Natural killer cell (primary cell): ENCODE measurements around the gene KY. TPM values are rescaled to one million over a fixed set of nuclear protein-coding genes. Genes with fewer than 3 reads are reported as not detected.

Experiments used
- ATAC-seq, 3 donors: fragments of 150-1000 bp in 2 of 3; fragments of 200-7000 bp in 1 of 3; cut with Tn5 transposase; 1 replicate in 1 of 3; 2 replicates in 2 of 3; pipeline ENCODE4 v1.10.0; 2021; ENCODE audit warnings: mild to moderate bottlenecking in 2 of 3, moderate library complexity in 2 of 3
- DNase-seq, 2 donors: peaks; one replicate each; pipeline versions ENCODE4 v3.0.0 to v3.0.0-alpha.2; 2013 to 2021; ENCODE audit warnings: mixed read lengths in 1 of 2
- H3K27ac ChIP-seq: one replicate; pipeline ENCODE4 v1.5.1; 2013; ENCODE audit warnings: mild to moderate bottlenecking, low read length
- H3K27me3 ChIP-seq: one replicate; pipeline ENCODE4 v1.6.1; 2013; ENCODE audit warnings: low read length; ENCODE audit not compliant: control insufficient read depth, insufficient read depth
- H3K36me3 ChIP-seq: one replicate; pipeline ENCODE4 v1.6.1; 2013; ENCODE audit warnings: low read length; ENCODE audit not compliant: control insufficient read depth, insufficient read depth
- H3K4me1 ChIP-seq: one replicate; pipeline ENCODE4 v1.6.1; 2013; ENCODE audit warnings: low read length; ENCODE audit not compliant: control insufficient read depth, insufficient read depth
- H3K4me3 ChIP-seq: one replicate; pipeline ENCODE4 v1.5.1; 2013; ENCODE audit warnings: low read length
- H3K9me3 ChIP-seq: one replicate; pipeline ENCODE4 v1.6.1; 2013; ENCODE audit warnings: low read length; ENCODE audit not compliant: control insufficient read depth, insufficient read depth
- H3K27ac Mint-ChIP-seq, 2 donors: one replicate each; pipeline ENCODE4 v1.8.0; 2022; ENCODE audit warnings: mild to moderate bottlenecking in 2 of 2, mixed read lengths in 2 of 2, moderate library complexity in 1 of 2
- H3K27me3 Mint-ChIP-seq, 2 donors: one replicate each; pipeline ENCODE4 v1.8.0; 2022; ENCODE audit warnings: low read depth in 2 of 2, mixed read lengths in 2 of 2
- H3K36me3 Mint-ChIP-seq: one replicate; pipeline ENCODE4 v1.8.0; 2022; ENCODE audit warnings: mixed read lengths
- H3K4me1 Mint-ChIP-seq, 2 donors: one replicate each; pipeline ENCODE4 v1.8.0; 2022; ENCODE audit warnings: mixed read lengths in 2 of 2
- H3K4me3 Mint-ChIP-seq: one replicate; pipeline ENCODE4 v1.8.0; 2022; ENCODE audit warnings: mild to moderate bottlenecking, moderate library complexity, mixed read lengths
- H3K9me3 Mint-ChIP-seq, 2 donors: one replicate each; pipeline ENCODE4 v1.8.0; 2022; ENCODE audit warnings: mixed read lengths in 2 of 2
- WGBS: methylation state at CpG from one replicate; pipeline ENCODE4 v1.1.7; 2013; ENCODE audit warnings: missing lambda C conversion rate; ENCODE audit not compliant: insufficient coverage; 5-methylcytosine and 5-hydroxymethylcytosine counted together
- intact Hi-C: fragments of 100-400 bp; cut with micrococcal nuclease; formaldehyde crosslinking; loops from one replicate; pipeline ENCODE4 v1.14.2; 2022
- total RNA-seq, 4 donors: library from RNA; stranded (reverse); fragments of 120-200 nt in 1 of 4; gene quantifications; one replicate each; pipeline versions ENCODE4 v1.2.3 to v1.2.4, GENCODE V29; 2013 to 2022
- TF ChIP-seq, protein P1 (sequence below): fragments of 200-600 bp; IDR thresholded peaks from one replicate; pipeline ENCODE4 v1.8.0; 2022; ENCODE audit warnings: antibody characterized with exemption

KY gene
- total RNA-seq, 3 donors from 2014 or later (not counting 1 experiment from before 2014, with no cell fraction given), result 0.15 TPM; not detected in 2

DNA sequence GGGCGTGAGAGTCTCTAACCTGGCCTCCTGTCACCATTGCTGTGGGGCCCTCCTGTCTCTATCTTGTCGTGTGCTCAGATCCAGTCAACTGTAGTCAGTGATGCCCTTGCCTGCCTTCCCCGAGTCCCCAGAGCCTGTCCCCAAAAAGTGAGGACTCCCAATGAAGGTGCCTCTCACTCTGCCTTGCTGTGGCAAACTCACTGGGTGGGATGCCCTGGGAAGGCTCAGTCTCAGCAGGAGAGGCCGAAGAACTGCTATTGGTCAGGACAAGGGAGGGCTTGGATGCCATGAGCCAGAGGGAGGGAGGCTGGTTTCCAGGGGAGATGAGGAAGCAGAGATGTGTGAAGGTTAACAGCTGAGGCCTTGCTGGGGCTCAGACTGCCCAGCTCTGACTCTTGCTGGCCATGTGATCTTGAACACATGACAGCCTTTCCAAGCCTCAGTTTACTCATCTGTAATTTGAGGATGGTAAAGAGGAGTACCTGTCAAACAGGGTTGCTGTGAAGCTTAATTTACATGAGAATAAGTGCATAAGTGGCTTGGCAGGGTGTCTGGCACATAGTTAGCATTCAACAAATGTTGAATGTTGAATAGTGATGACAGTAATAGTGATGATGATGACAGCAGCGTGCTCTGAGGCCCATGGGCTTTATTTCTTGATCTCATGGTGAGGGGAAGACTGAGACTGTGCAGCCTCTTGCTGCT lies 8.2 kb downstream of the KY start:
- no peaks in the 10 kb centered on the region for H3K36me3 ChIP-seq
- 88% methylated on average over 5 of the region's 5 CpGs for WGBS
- Mint-ChIP-seq H3K4me3 (no peak overlapping the region), H3K9me3 (no peaks in the 10 kb centered on the region), H3K36me3 (no peaks in the 10 kb centered on the region), H3K27me3 (peaks cover 0 to 2% of the 10 kb centered on the region in 2 donors), H3K4me1 (no peaks in the 10 kb centered on the region), H3K27ac (no peak overlapping the region)
- H3K27ac ChIP-seq, result no peak overlapping the region
- ATAC-seq (no peak), DNase-seq (no peak)
- intact Hi-C loops, result no loop called here
- no peaks in the 10 kb centered on the region for H3K4me1 ChIP-seq
- TF ChIP-seq, protein P1, sequence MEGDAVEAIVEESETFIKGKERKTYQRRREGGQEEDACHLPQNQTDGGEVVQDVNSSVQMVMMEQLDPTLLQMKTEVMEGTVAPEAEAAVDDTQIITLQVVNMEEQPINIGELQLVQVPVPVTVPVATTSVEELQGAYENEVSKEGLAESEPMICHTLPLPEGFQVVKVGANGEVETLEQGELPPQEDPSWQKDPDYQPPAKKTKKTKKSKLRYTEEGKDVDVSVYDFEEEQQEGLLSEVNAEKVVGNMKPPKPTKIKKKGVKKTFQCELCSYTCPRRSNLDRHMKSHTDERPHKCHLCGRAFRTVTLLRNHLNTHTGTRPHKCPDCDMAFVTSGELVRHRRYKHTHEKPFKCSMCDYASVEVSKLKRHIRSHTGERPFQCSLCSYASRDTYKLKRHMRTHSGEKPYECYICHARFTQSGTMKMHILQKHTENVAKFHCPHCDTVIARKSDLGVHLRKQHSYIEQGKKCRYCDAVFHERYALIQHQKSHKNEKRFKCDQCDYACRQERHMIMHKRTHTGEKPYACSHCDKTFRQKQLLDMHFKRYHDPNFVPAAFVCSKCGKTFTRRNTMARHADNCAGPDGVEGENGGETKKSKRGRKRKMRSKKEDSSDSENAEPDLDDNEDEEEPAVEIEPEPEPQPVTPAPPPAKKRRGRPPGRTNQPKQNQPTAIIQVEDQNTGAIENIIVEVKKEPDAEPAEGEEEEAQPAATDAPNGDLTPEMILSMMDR, result no peak
- no peaks in the 10 kb centered on the region for H3K9me3 ChIP-seq
- H3K4me3 ChIP-seq, result no peak overlapping the region
- H3K27me3 ChIP-seq, result no peaks in the 10 kb centered on the region

DNA sequence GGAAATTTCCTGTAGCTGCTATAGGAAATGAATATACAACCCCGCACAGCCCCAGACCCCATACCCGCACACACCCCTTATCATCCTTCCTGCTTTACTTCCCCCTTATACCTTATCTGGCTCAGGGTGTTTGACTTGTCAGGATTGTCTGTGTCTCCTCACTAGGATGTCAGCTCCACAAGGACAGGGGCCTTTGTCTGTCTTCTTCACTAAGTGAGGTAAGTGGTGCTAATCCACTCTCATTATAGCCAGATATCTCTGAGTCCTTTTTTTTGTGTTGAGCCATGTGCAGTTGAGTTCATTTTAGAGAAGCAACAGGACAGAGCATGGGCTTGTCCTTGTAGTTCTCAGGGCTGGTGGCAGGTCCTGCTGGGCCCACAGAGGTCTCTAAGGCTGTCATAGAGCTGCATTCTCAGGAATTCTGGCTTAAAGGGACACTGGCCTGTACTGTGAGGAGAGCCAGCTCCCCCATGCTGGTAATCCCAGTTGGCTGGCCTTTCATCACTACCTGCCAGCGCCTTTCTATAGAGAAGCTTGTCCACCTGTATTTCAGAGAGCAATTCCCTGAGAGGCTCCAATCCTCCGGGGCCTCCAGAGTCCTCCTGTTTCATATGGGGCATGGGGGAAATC lies 9.0 kb downstream of the KY start:
- H3K27me3 ChIP-seq, result no peaks in the 10 kb centered on the region
- H3K4me3 ChIP-seq, result no peak overlapping the region
- H3K9me3 ChIP-seq, result no peaks in the 10 kb centered on the region
- ATAC-seq, result no peak
- H3K27ac ChIP-seq, result no peak overlapping the region
- H3K36me3 ChIP-seq, result no peaks in the 10 kb centered on the region
- H3K27me3 Mint-ChIP-seq, result peaks cover 0 to 2% of the 10 kb centered on the region in 2 donors
- no peak overlapping the region for H3K4me3 Mint-ChIP-seq
- WGBS, result 64% methylated on average over 4 of the region's 4 CpGs
- TF ChIP-seq, protein P1, result no peak
- intact Hi-C loops, result no loop called here
- no peaks in the 10 kb centered on the region for H3K4me1 Mint-ChIP-seq
- no peak overlapping the region for H3K27ac Mint-ChIP-seq
- DNase-seq, result no peak
- H3K9me3 Mint-ChIP-seq, result no peaks in the 10 kb centered on the region
- H3K36me3 Mint-ChIP-seq, result no peaks in the 10 kb centered on the region
- H3K4me1 ChIP-seq, result no peaks in the 10 kb centered on the region

DNA sequence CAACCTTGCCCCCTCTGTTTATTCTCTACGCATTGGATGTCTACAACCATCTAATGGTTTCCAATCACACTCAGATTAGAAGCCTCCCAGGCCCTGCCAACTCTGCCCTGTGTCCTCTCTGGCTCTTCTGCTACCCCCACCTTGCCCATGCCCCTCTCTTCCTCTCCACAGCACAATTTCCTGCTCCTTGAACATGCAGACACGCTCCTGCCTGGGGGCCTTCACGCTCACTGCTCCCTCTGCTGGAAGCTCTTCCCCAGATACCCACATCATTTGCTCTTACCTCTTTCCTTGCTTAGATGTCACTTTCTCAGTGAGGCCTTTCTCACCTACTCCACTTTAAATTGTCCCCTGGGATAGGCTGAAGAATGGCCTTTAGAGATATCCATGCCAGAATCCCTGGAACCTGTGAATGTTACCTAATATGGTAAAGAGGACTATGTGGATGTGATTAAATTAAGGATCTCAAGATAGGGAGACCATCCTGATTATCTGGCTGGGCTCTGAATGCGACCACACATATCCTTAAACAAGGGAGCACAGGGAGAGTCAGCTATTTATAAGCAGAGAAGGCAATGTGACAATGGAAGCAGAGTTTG lies 9.9 kb downstream of the KY start:
- Mint-ChIP-seq H3K36me3 (no peaks in the 10 kb centered on the region), H3K27me3 (peaks cover 0 to 2% of the 10 kb centered on the region in 2 donors), H3K4me1 (no peaks in the 10 kb centered on the region), H3K9me3 (no peaks in the 10 kb centered on the region), H3K4me3 (no peak overlapping the region), H3K27ac (no peak overlapping the region)
- Histone ChIP-seq H3K4me1 (no peaks in the 10 kb centered on the region), H3K36me3 (no peaks in the 10 kb centered on the region), H3K27me3 (no peaks in the 10 kb centered on the region), H3K27ac (no peak overlapping the region), H3K4me3 (no peak overlapping the region), H3K9me3 (no peaks in the 10 kb centered on the region)
- 51% methylated on average over 4 of the region's 4 CpGs for WGBS
- DNase-seq (peak in 1 of 2 donors; percentile 22), ATAC-seq (peak in 1 of 3 donors; percentile 38)
- TF ChIP-seq, protein P1, result no peak
- intact Hi-C loops, result no loop called here
